Measurements from ENCODE around the gene CACNA1C.

Gene CACNA1C

DNA sequence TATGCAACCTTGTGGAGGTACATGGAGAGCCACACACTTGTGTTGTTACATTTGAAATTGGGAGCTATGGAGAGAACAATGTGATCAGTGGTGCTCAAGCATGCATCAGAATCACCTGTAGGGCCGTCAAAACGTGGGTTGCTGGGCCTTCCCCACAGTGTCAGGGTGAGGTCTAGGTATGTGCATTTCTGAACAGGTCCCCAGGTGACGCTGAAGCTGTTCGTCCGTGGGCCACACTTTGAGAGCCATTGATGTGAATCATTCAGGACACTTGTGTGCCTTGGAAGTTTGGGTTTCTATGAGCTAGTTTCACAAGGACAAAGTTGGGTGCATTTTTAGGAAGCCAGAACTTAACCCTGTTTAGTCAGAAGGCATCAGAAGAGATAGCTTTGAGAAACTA, 450.2 kb downstream of the CACNA1C start:
- DNase-seq = no peak

DNA sequence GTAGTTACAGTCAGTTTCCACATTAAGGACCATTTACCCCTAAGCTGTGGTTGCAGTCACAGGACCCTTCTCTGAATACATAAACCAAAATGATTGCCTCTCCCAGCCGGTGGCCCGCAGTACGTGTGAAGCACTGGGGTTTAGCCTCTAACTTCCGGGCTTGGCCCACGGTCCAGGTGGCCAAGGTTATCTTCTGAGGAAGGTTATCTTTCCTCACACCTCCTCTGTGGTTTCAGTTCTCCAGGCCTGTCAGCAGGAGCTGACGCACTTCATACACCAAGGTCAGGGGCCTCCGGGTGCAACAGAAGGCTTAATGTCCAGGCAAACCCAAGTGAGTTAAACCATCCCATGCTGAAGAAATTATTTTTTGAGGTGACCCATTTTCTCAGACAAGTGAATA, 451.0 kb downstream of the CACNA1C start:
- no peak for DNase-seq

DNA sequence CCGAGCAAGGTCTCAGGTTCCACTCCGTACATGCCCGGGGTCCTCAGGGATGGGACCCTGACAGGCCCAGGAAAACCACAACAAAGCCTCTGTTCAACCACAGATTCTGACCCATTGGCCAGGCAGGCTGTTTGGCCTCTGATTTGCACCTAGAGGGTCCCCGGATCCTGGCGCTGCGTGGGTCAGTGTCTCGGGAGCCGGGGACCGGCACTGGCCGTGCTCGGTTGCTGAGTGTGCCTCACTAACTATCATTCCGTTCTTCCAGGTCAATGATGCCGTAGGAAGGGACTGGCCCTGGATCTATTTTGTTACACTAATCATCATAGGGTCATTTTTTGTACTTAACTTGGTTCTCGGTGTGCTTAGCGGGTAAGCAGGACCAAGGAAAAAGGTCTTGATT, 451.8 kb downstream of the CACNA1C start:
- no peak for DNase-seq

DNA sequence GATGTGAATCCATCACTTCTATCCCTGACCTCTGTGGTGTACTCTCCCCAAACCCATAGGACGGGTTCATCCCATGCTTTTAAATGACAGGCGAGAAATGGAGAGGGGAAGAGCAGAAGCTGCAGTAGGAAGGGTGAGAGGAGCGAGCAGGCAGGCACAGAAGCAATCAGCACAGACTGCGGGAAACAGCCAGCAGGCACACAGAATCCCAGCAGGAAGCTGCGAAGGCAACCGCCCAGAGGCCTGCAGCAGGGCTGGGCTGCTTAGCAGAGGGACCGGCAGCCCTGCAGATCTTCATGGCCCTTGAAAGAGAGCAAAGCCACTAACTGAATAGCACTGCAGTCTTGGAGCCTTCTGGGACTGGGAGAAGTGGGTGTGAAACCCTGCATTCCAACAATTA, 455.0 kb downstream of the CACNA1C start:
- DNase-seq = no peak

DNA sequence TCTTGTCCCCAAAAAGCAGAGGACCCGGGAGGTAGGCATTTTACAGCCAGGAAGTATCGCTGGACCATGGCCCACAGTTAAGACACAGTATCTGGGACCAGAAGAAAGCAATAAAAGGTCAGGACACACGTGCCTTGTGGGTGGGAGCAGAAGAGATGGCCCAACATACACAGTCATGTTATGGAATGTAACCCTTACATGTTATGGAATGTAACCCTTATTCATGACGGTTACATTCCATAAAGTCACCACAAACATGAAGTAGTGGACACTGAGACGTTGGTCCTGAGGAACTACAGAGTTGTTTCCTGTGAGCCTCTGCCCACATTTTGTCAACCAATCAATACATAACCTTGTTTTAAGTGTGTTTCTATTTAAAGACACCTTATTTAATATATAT, 456.4 kb downstream of the CACNA1C start:
- DNase-seq = no peak

DNA sequence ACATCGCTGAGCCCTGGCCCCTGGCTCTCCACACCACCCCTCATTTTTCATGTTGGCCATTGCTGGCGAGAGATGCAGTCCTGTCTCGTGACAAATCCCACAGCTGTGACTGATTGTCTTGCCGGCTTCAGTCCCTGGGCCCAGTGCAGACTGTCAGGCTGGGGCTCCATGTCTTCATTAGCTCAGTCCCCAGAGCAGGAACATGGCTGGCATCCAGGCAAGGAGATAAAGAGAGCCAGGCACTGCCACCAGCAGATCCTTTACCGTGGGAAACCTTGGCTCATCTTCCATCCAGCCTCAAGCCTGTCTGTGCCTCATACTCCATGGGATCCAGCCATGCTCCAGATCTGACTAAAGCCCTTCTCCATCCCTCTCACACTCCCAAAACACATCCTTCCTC, 457.3 kb downstream of the CACNA1C start:
- no peak for DNase-seq

GRCh38 chr12:2513141-2514037, 460.6 kb downstream of the CACNA1C start:
- no peak for DNase-seq

GRCh38 chr12:2514038-2514340, 461.2 kb downstream of the CACNA1C start:
- DNase-seq = no peak

DNA sequence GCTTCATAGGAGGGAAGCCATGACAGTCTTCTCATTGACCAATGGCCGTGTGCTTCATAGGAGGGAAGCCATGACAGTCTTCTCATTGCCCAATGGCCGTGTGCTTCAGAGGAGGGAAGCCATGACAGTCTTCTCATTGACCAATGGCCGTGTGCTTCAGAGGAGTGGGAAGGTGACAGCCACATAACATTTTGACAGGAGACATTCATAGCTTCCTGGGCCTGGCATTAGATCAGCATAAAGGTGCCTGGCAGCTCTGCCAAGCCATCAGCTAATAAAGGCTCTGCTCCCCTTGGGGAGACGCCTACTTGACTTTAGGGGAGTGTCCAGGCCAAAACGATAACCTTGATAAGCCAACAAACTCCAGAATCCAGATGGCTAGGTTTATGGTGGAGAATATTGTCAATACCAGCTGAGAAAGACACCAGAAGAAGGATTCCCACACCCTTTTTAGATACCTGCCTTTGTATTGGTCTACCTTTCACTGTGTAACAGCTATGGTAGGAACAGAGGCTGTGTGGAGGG, 468.0 kb downstream of the CACNA1C start:
- DNase-seq = no peak

- no peak for DNase-seq
Observed at GRCh38 chr12:2523317-2523716, 470.5 kb downstream of the CACNA1C start.

DNA sequence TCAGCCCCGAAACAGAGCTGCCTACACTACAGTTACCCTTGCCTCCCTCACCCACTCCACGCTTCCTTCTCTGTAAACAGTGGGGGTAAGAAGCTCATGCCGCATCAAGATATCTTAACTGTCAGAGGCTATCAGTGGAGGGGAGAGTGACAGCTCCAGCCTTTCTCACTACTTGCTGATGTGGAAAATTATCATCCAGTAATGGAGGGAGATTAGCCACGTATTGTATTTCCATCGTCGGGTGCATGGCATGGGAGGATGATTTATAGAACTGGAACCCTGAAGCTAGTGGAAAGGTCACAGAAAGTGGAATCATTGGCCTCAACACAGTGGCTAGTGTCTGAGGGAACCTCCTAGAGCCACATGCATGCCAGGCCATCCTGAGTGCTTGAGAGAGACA, 471.1 kb downstream of the CACNA1C start:
- DNase-seq = no peak

- no peak for DNase-seq
Observed at GRCh38 chr12:2526371-2526770, 473.6 kb downstream of the CACNA1C start.

DNA sequence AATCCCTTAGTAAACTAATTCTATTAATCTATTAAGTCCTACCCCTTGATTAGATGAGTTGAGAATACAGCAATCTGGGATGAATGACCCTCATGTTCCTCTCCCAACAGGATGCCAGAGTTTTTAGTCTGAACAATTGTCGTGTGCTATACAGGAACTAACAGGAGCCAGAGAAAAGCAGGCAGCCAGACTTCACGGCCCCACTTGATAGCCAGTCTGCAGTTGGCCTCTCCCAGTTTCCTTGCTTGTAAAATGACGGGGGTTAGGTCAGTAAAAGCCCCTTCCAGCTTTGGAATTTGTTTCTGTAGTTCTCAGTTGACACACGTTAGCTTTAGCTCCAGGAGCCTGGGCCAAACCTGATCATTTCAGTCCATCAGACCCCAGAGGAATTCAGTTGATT, 475.2 kb downstream of the CACNA1C start:
- DNase-seq = no peak

- no peak for DNase-seq
Observed at GRCh38 chr12:2529807-2530206, 477.0 kb downstream of the CACNA1C start.

- no peak for DNase-seq
Observed at GRCh38 chr12:2531371-2531770, 478.6 kb downstream of the CACNA1C start.

GRCh38 chr12:2533036-2533435, 480.2 kb downstream of the CACNA1C start:
- no peak for DNase-seq

DNA sequence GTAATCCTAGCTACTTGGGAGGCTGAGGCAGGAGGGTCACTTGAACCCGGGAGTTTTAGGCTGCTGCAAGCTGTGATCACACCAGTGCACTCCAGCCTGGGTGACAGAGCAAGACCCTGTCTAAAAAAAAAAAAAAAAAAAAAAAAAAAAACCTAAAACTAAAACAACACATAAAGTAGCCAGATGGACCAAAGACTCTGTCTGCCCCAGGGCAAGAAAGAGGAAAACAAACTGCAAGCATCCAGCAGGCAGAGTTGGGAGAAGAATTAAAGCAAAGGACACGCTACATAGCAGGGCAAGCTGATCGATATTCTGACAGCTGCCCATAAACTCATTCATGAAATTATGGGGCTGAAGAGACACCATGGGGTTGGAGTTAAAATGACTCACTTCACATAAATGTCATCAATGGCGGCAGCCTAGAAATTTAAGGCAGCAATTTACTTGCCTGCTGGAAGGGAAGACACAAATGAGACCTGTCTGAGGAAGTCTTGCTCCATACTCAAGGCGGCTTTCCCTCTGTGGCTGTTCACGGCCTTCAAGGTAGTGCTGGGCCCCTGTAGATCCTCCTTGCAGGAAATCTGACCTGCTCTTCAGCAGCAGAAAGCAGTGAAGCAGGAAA, 482.9 kb downstream of the CACNA1C start:
- no peak for DNase-seq

- no peak for DNase-seq
Observed at GRCh38 chr12:2536724-2537123, 483.9 kb downstream of the CACNA1C start.

DNA sequence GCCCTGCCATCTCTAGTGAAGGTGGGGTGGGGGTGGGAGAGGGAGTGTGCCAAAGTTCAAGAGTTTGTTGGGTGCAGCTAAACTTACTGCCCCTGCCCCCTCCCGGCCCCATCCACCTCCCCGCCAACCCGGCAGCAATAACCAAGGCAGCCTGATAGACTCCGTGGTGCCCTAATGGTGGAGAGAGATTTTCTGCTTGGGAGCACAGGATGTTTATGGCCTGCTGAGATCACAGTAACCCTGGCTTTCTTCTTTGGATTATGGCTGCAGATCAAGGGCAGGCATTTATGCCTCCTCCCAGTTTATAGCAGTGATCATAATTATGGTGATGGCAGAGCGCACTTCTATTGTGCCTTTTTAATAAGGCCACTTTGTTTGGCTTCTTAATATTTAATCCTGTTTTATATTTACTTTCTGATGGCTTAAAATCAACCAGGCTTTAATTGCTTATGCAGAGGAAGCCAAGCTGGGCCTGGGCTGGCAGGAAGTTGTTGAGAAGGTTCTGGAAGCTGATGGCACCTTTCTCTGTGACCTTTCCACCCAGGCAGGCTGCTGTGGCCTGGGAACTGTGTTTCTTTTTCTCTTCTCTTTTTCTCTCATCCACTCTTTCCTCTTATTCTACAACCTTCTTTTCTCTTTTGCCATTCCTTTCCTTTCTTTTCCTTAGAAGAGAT, 485.2 kb downstream of the CACNA1C start:
- DNase-seq = no peak

- no peak for DNase-seq
Observed at GRCh38 chr12:2539938-2540337, 487.2 kb downstream of the CACNA1C start.

GRCh38 chr12:2540535-2540941, 487.8 kb downstream of the CACNA1C start:
- DNase-seq = no peak

DNA sequence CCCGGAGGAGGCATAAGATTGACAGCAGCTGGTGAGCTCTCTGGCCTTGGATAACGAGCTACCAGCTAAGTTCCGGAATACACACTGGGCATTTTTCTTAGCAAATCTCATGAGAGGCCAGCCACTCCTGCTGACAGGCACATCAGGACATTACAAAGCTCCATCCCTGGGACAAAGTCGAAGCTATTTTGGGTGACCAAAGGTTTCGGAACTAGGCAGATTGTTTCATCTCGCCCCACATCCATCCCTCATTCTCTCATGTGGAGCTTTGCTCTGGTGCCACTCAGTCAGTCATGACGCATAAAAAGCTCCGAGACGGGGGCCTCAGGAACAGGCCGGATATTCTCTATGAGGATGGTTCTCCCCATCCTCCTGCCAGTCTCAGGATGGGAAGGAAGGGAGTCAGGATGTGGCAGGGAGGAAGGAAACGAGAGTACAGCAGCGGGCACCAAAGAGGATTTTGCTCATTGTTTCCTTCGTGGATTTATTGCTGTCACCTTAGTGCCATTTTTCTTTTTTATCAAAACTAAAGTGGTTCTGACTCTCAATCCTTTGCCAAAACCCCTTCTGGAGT, 488.9 kb downstream of the CACNA1C start:
- no peak for DNase-seq

DNA sequence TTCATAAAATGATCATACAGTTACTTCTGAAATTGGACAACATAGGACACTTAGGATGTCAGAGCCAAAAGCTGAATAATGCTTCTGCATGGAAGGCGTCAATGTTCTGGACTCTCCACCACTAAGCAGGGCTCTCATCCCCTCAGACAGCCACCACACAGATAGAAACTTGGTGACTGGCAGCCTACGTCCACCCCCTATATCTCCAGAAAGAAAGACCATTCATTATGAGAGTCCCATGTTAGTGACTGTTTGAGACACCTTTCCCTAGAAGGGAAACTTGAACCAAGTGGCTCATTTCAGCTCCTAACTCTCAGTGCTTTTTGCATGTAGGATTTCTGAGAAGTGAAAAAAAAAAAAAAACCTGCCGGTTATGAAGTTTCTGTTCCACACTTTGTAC, 491.0 kb downstream of the CACNA1C start:
- DNase-seq = no peak

- no peak for DNase-seq
Observed at GRCh38 chr12:2544230-2544629, 491.4 kb downstream of the CACNA1C start.

All from DMS79 (cell line).